DOHH2 (cell line): ENCODE results near the gene PKD1.

ENCODE experiments used
- EZH2phosphoT487 ChIP-seq: fragments of 200-600 bp; sonication (generic); IDR thresholded peaks from 2 replicates; pipeline ENCODE4 v1.6.1; 2017; ENCODE audit warnings: borderline replicate concordance, mild to moderate bottlenecking, antibody characterized with exemption, low read length, moderate library complexity, mixed read lengths
- TF ChIP-seq, protein P1 (sequence below): fragments of 200-600 bp; sonication (generic); IDR thresholded peaks from one replicate; pipeline ENCODE4 v1.5.1; 2014; ENCODE audit warnings: antibody characterized with exemption, mild to moderate bottlenecking, low read depth, low read length; ENCODE audit not compliant: poor library complexity, severe bottlenecking

DNA sequence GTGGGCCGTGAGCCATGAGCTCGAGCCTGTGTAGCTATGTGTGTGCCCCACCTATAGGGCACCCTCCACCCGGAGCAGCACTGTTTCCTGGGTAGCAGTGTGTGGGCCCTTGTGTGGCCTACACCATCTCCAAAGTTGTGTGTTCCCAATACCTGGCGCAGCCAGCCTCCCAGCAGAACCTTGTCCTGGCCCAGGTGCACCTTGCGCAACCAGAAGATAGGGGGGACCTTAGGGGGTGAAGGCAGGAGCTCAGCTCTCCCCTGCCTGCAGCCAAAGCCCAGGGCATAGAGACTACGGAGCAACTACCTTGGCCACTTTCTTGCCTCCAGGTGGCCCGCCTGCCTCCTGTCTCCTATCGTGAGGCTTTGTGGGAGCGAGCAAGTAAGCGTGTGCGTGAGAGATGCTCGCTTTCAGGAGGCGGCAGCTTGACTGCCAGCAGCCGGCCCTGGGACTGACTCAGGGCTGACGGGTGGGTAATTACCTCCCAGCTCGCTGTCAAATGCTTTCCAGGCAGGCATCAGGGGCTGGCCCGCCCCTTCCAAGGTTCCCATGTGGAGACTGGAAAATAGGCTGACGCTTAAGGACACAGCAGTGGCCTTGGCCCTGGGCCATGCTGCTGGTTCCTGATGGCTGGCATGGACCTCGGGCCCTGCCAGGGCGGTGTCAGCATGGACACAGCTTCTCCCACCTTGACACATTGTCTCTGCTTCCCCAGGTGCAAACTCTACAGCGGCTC lies 38.9 kb upstream of the PKD1 start:
- TF ChIP-seq, protein P1, sequence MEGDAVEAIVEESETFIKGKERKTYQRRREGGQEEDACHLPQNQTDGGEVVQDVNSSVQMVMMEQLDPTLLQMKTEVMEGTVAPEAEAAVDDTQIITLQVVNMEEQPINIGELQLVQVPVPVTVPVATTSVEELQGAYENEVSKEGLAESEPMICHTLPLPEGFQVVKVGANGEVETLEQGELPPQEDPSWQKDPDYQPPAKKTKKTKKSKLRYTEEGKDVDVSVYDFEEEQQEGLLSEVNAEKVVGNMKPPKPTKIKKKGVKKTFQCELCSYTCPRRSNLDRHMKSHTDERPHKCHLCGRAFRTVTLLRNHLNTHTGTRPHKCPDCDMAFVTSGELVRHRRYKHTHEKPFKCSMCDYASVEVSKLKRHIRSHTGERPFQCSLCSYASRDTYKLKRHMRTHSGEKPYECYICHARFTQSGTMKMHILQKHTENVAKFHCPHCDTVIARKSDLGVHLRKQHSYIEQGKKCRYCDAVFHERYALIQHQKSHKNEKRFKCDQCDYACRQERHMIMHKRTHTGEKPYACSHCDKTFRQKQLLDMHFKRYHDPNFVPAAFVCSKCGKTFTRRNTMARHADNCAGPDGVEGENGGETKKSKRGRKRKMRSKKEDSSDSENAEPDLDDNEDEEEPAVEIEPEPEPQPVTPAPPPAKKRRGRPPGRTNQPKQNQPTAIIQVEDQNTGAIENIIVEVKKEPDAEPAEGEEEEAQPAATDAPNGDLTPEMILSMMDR, result no peak
- TF ChIP-seq EZH2phosphoT487, result no peak
